Endometrial microvascular endothelial cells (primary cell): ENCODE data around the gene MEPE. TPM values are rescaled to one million over a fixed set of nuclear protein-coding genes. Genes with fewer than 3 reads are reported as not detected.

ENCODE experiments used
- in situ Hi-C: cut with HindIII; loops from 2 replicates; pipeline ENCODE4 v1.10.0; 2017; ENCODE audit warnings: low sequenced_read_pairs, low pct_unique_long_range_greater_than_20kb; ENCODE audit errors: inconsistent ontology term
- total RNA-seq: library from RNA; depleted of rRNA; stranded (reverse); fragments of >200 nt; gene quantifications from one replicate; pipeline ENCODE4 v1.2.3, GENCODE V29; 2015; ENCODE audit errors: inconsistent ontology term

The MEPE gene
- total RNA-seq, 1 donor from 2014 or later = not detected

- in situ Hi-C loops = loop anchor here (25.0 kb wide), 1 partner anchor 177 kb away; the partner anchor contains the start of gene DMP1
Observed at GRCh38 chr4:87838890-87839591, 6.3 kb downstream of the MEPE start.

GRCh38 chr4:87839592-87839946 lies 6.8 kb downstream of the MEPE start:
- in situ Hi-C loops = loop anchor here (25.0 kb wide), 1 partner anchor 177 kb away; the partner anchor contains the start of gene DMP1

- in situ Hi-C loops = loop anchor here (25.0 kb wide), 1 partner anchor 178 kb away; the partner anchor contains the start of gene DMP1
Observed at GRCh38 chr4:87840149-87840548, 7.4 kb downstream of the MEPE start.

- in situ Hi-C loops = loop anchor here (25.0 kb wide), 1 partner anchor 182 kb away; the partner anchor contains the start of gene DMP1
Observed at GRCh38 chr4:87843936-87844335, 11.2 kb downstream of the MEPE start.

GRCh38 chr4:87844452-87844851 lies 11.7 kb downstream of the MEPE start:
- in situ Hi-C loops = loop anchor here (25.0 kb wide), 1 partner anchor 182 kb away; the partner anchor contains the start of gene DMP1

GRCh38 chr4:87846226-87846625 lies 13.5 kb downstream of the MEPE start:
- in situ Hi-C loops = loop anchor here (25.0 kb wide), 1 partner anchor 184 kb away; the partner anchor contains the start of gene DMP1

GRCh38 chr4:87848622-87849351 lies 16.0 kb downstream of the MEPE start:
- in situ Hi-C loops = loop anchor here (25.0 kb wide), 1 partner anchor 186 kb away; the partner anchor contains the start of gene DMP1

- in situ Hi-C loops = loop anchor here (25.0 kb wide), 2 partner anchors 138 to 187 kb away; partner anchors contain the start of genes DMP1 and SPP1
Observed at GRCh38 chr4:87849612-87850011, 16.8 kb downstream of the MEPE start.

- in situ Hi-C loops = loop anchor here (25.0 kb wide), 1 partner anchor 136 kb away; the partner anchor contains the start of gene SPP1
Observed at GRCh38 chr4:87851332-87851731, 18.6 kb downstream of the MEPE start.

GRCh38 chr4:87851953-87852352 lies 19.2 kb downstream of the MEPE start:
- in situ Hi-C loops = loop anchor here (25.0 kb wide), 1 partner anchor 135 kb away; the partner anchor contains the start of gene SPP1

- in situ Hi-C loops = loop anchor here (25.0 kb wide), 1 partner anchor 134 kb away; the partner anchor contains the start of gene SPP1
Observed at GRCh38 chr4:87853108-87853507, 20.3 kb downstream of the MEPE start.

GRCh38 chr4:87853891-87854290 lies 21.1 kb downstream of the MEPE start:
- in situ Hi-C loops = loop anchor here (25.0 kb wide), 1 partner anchor 133 kb away; the partner anchor contains the start of gene SPP1

GRCh38 chr4:87855559-87855958 lies 22.8 kb downstream of the MEPE start:
- in situ Hi-C loops = loop anchor here (25.0 kb wide), 1 partner anchor 132 kb away; the partner anchor contains the start of gene SPP1

GRCh38 chr4:87856816-87857215 lies 24.0 kb downstream of the MEPE start:
- in situ Hi-C loops = loop anchor here (25.0 kb wide), 1 partner anchor 130 kb away; the partner anchor contains the start of gene SPP1

- in situ Hi-C loops = loop anchor here (25.0 kb wide), 1 partner anchor 130 kb away; the partner anchor contains the start of gene SPP1
Observed at GRCh38 chr4:87857789-87858188, 25.0 kb downstream of the MEPE start.

- in situ Hi-C loops = loop anchor here (25.0 kb wide), 1 partner anchor 125 kb away; the partner anchor contains the start of gene SPP1
Observed at GRCh38 chr4:87862236-87862635, 29.5 kb downstream of the MEPE start.

GRCh38 chr4:87863486-87863885 lies 30.7 kb downstream of the MEPE start:
- in situ Hi-C loops = loop anchor here (25.0 kb wide), 1 partner anchor 124 kb away; the partner anchor contains the start of gene SPP1

- in situ Hi-C loops = loop anchor here (25.0 kb wide), 1 partner anchor 123 kb away; the partner anchor contains the start of gene SPP1
Observed at GRCh38 chr4:87864321-87864720, 31.6 kb downstream of the MEPE start.

- in situ Hi-C loops = loop anchor here (25.0 kb wide), 1 partner anchor 122 kb away; the partner anchor contains the start of gene SPP1
Observed at GRCh38 chr4:87865288-87865687, 32.5 kb downstream of the MEPE start.
